Esophagus (tissue), 2 donors: ENCODE results near the gene PYDC2. TPM values are rescaled to one million over a fixed set of nuclear protein-coding genes. Genes with fewer than 3 reads are reported as not detected.

Source experiments
- H3K27ac ChIP-seq, 2 donors: one replicate each; pipeline ENCODE4 v1.5.1; 2013; ENCODE audit warnings: low read depth in 2 of 2, mild to moderate bottlenecking in 2 of 2, inconsistent platforms in 1 of 2, low read length in 1 of 2, moderate library complexity in 1 of 2
- H3K27me3 ChIP-seq, 2 donors: one replicate each; pipeline ENCODE4 v1.6.1; 2013; ENCODE audit warnings: low read length in 2 of 2, control low read depth in 1 of 2, mild to moderate bottlenecking in 1 of 2; ENCODE audit not compliant: insufficient read depth in 2 of 2, control insufficient read depth in 1 of 2
- H3K36me3 ChIP-seq, 2 donors: one replicate each; pipeline ENCODE4 v1.6.1; 2013; ENCODE audit warnings: low read length in 1 of 2; ENCODE audit not compliant: control insufficient read depth in 2 of 2, insufficient read depth in 2 of 2
- H3K4me1 ChIP-seq, 2 donors: one replicate each; pipeline ENCODE4 v1.6.1; 2013; ENCODE audit warnings: low read length in 1 of 2; ENCODE audit not compliant: control insufficient read depth in 2 of 2, insufficient read depth in 2 of 2
- H3K4me3 ChIP-seq, 2 donors: one replicate each; pipeline ENCODE4 v1.5.1; 2013; ENCODE audit warnings: low read length in 2 of 2, mild to moderate bottlenecking in 2 of 2, low read depth in 1 of 2, moderate library complexity in 1 of 2
- H3K9me3 ChIP-seq, 2 donors: one replicate each; pipeline ENCODE4 v1.6.1; 2013; ENCODE audit warnings: mild to moderate bottlenecking in 2 of 2, low read depth in 1 of 2, low read length in 1 of 2, moderate library complexity in 1 of 2; ENCODE audit not compliant: control insufficient read depth in 2 of 2, insufficient read depth in 1 of 2
- WGBS, 2 donors: extraction: QIAGEN DNeasy Blood & Tissue Kit; methylation state at CpG; one replicate each; pipeline ENCODE4 v1.1.7; 2013; 5-methylcytosine and 5-hydroxymethylcytosine counted together
- polyA plus RNA-seq, 2 donors: library from polyadenylated mRNA; stranded (reverse); fragments of 200-250 nt; gene quantifications; one replicate each; pipeline ENCODE4 v1.2.3, GENCODE V29; 2013
- donor health status: healthy with polysubstance abuse.
- donor health status: Bipolar disorder and iron deficiency.

PYDC2 gene
- polyA plus RNA-seq: not detected

DNA sequence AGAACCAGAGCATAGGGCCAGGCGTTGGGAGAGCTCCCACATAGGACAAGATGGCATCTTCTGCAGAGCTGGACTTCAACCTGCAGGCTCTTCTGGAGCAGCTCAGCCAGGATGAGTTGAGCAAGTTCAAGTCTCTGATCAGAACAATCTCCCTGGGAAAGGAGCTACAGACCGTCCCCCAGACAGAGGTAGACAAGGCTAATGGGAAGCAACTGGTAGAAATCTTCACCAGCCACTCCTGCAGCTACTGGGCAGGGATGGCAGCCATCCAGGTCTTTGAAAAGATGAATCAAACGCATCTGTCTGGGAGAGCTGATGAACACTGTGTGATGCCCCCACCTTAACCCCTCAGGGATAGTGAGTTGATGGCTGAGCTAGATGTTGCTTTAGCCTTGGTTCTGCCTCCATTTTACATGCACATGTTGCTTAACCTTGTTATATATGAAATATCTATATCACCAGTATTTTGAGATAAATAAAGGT, at the start of gene PYDC2:
Gene PYDC2 (plus strand): TSS at position 51 of the 483 bp plus-strand sequence. CDS start 0 bp downstream, at position 51.
- Histone ChIP-seq H3K27me3 (no peaks in the 10 kb centered on the region), H3K9me3 (no peaks in the 10 kb centered on the region), H3K4me3 (no peak within 1 kb of the TSS), H3K36me3 (no peaks in the 10 kb centered on the region), H3K4me1 (no peaks in the 10 kb centered on the region), H3K27ac (no peak within 1 kb of the TSS)
- WGBS, 2 donors: 66 to 71% methylated on average over 3 of the region's 3 CpGs

DNA sequence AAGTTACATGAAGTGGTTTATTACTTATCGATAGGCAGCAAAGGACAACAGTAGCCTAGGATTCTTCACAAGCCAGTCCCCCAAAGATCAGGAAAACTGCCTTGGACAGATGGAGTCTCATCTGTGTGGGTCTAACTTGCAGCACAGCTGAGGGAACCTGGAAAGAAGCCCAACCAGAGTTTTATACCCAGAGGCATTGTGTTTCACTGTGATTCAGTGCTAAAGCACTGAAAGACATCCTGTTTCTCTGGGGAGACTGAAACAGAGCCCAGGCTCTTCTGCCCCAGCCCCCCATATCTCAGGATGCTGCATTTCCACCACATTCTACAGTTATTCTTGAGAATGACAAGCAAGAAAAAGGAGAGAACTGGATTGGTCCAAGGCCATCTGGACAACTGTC, 48.2 kb upstream of the PYDC2 start:
- 85 to 88% methylated on average over 1 of the region's 1 CpG for WGBS, 2 donors
- H3K27me3 ChIP-seq: no peaks in the 10 kb centered on the region
- H3K9me3 ChIP-seq: no peaks in the 10 kb centered on the region
- no peak overlapping the region for H3K27ac ChIP-seq
- no peaks in the 10 kb centered on the region for H3K36me3 ChIP-seq
- no peaks in the 10 kb centered on the region for H3K4me1 ChIP-seq
- no peak overlapping the region for H3K4me3 ChIP-seq

DNA sequence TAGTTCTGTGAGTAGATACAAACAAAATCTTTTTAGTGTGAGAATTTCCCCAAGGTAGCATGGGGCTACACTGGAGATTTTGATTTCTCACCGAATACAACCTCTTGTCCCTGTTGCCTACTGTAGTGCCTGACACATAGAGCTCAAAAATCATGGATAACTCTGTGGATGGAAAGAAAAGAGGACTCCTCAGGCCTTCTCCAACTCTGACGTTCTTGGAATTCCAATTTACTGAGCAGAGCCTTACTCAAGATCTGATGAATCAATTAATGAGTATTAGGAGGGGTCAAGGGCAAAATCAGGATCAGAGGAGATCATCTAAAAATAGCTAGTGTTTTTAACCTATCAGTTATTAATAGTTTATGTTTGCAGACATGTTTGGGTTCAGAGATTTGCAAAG, 46.7 kb upstream of the PYDC2 start:
- no peaks in the 10 kb centered on the region for H3K36me3 ChIP-seq
- no peak overlapping the region for H3K27ac ChIP-seq
- WGBS, 2 donors: 26 to 32% methylated on average over 2 of the region's 2 CpGs
- H3K9me3 ChIP-seq: no peaks in the 10 kb centered on the region
- no peak overlapping the region for H3K4me3 ChIP-seq
- no peaks in the 10 kb centered on the region for H3K27me3 ChIP-seq
- H3K4me1 ChIP-seq: no peaks in the 10 kb centered on the region

DNA sequence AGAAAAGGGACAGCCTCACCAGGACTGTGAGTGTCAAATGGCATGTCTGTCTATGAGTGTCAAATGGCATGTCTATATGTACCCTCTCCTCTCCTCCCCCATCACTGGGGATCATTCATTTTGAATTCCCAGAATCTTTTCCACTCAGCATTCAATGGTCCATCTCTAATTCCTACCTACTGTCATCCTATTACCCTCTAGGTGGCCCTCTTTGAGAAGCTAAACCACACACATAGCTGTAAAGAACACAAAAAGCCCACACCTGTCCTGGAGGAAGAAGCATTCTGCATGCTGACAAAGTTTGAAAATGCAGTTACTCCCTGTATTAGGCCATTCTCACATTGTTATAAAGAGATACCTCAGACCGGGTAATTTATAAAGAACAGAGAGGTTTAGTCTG, 46.2 kb upstream of the PYDC2 start:
- no peaks in the 10 kb centered on the region for H3K4me1 ChIP-seq
- H3K36me3 ChIP-seq: no peaks in the 10 kb centered on the region
- H3K4me3 ChIP-seq: no peak overlapping the region
- 84 to 89% methylated on average over 1 of the region's 1 CpG for WGBS, 2 donors
- H3K27me3 ChIP-seq: no peaks in the 10 kb centered on the region
- no peak overlapping the region for H3K27ac ChIP-seq
- H3K9me3 ChIP-seq: no peaks in the 10 kb centered on the region

DNA sequence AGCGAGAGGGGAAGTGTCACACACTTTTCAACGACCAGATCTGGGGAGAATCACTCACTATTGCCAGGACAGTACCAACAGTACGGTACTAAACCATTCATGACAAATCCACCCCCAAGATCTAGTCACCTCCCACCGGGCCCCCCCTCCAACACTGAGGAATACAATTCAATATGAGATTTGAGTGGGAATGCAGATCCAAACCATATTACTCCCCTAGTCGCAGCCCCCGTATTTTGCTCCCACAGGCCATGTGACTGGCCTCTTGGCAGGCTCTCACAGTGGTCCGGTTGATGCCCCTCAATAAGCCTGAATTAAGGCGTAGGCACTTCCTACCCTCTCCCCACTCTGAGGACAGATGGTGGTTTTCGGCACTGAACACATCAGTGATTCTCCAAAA, 45.4 kb upstream of the PYDC2 start:
- Histone ChIP-seq H3K4me1 (no peaks in the 10 kb centered on the region), H3K36me3 (no peaks in the 10 kb centered on the region), H3K9me3 (no peaks in the 10 kb centered on the region), H3K27me3 (no peaks in the 10 kb centered on the region), H3K4me3 (no peak overlapping the region), H3K27ac (no peak overlapping the region)
- WGBS, 2 donors: 85 to 91% methylated on average over 9 of the region's 9 CpGs

DNA sequence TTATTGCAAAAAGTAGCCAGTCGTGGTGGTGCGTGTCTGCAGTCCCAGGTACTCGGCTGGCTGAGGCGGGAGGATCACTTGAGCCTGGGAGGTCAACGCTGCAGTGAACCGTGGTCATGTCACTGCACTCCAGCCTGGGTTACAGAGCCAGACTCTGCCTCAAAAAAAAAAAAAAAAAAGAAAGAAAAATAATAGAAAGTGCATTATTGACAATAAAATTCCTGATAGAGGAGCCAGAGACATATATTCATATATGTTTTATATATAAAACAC, 43.6 kb upstream of the PYDC2 start:
- no peak overlapping the region for H3K4me3 ChIP-seq
- no peaks in the 10 kb centered on the region for H3K27me3 ChIP-seq
- H3K27ac ChIP-seq: no peak overlapping the region
- 76 to 79% methylated on average over 6 of the region's 6 CpGs for WGBS, 2 donors
- no peaks in the 10 kb centered on the region for H3K9me3 ChIP-seq
- H3K4me1 ChIP-seq: no peaks in the 10 kb centered on the region
- H3K36me3 ChIP-seq: no peaks in the 10 kb centered on the region

DNA sequence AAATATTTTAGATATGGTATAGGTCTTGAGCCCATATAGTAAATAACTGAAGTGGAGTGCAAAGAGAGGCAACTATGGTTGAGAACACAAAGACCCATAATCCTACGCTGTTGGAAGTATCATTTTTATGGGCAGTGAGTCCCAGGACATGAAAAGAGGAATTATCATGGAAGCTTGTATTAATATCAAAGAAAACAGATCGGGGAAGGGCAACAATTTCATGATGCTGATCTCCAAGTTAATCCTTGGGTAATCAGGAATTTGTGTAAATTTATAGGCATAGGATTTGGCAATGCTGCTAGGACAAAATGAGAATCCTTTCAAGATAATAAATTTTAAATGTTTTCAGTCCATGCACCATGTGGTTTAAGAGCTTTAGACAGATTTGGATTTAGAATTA, 40.2 kb upstream of the PYDC2 start:
- no peak overlapping the region for H3K27ac ChIP-seq
- WGBS, 2 donors: 62 to 80% methylated on average over 2 of the region's 2 CpGs
- no peaks in the 10 kb centered on the region for H3K27me3 ChIP-seq
- H3K9me3 ChIP-seq: no peaks in the 10 kb centered on the region
- no peaks in the 10 kb centered on the region for H3K4me1 ChIP-seq
- no peaks in the 10 kb centered on the region for H3K36me3 ChIP-seq
- no peak overlapping the region for H3K4me3 ChIP-seq

DNA sequence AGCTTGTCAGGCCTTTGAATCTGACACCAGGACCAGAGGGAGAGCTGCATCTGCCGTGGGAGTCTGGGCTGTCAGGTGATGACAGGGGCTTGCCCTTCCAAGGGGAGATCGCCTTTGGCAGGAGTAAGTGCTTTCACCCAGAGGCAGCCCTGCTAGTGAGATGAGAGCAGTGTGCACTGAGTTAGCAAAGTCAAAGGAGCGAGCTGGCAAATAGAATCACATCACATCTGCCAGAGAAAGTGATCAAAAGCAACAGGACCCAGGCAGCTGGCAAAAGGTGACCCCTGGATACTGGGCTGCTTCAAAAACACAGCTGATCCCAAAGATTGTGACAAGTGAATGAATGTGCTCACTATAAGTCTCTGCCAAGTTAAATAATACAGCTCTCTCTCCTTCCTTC, 36.1 kb upstream of the PYDC2 start:
- 62 to 66% methylated on average over 3 of the region's 3 CpGs for WGBS, 2 donors
- H3K4me1 ChIP-seq: no peaks in the 10 kb centered on the region
- no peaks in the 10 kb centered on the region for H3K27me3 ChIP-seq
- H3K4me3 ChIP-seq: no peak overlapping the region
- no peaks in the 10 kb centered on the region for H3K36me3 ChIP-seq
- H3K27ac ChIP-seq: no peak overlapping the region
- no peaks in the 10 kb centered on the region for H3K9me3 ChIP-seq

DNA sequence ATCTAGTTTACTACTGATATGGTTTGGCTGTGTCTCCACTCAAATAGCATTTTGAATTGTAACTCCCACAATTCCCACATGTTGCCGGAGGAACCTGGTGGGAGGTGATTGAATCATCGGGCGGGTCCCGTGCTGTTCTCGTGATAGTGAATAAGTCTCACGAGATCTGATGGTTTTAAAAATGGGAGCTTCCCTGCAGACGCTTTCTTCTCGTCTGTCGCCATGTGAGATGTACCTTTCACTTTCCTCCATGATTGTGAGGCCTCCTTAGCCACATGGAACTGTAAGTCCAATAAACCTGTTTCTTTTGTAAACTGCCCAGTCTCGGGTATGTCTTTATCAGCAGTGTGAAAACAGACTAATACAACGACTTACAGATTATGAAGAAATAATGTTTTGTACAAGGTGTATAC, 35.6 kb upstream of the PYDC2 start:
- whole genome bisulfite sequencing, 2 donors: 85 to 87% methylated on average over 11 of the region's 11 CpGs
- H3K9me3 ChIP-seq: no peaks in the 10 kb centered on the region
- no peaks in the 10 kb centered on the region for H3K4me1 ChIP-seq
- no peaks in the 10 kb centered on the region for H3K27me3 ChIP-seq
- no peak overlapping the region for H3K27ac ChIP-seq
- H3K4me3 ChIP-seq: no peak overlapping the region
- H3K36me3 ChIP-seq: no peaks in the 10 kb centered on the region

DNA sequence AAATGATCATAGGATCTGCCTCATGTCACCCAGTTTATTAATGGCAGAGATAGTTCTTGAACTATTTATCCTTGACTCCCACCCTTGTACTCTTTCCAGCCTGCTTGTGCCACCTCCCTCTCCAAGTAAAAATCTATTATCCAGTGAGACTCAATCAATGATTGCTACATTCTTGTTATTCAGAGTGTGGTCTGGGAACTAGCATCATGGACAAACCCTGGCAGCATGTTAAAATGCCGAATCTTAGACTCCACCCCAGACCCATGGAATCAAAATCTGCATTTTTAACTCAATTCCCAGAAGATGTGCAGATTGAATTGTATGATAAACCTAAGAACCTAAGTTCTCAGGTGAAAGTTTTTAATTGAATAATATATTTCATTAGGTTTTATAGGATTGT, 34.7 kb upstream of the PYDC2 start:
- Histone ChIP-seq H3K9me3 (no peaks in the 10 kb centered on the region), H3K27ac (no peak overlapping the region), H3K4me1 (no peaks in the 10 kb centered on the region), H3K27me3 (no peaks in the 10 kb centered on the region), H3K4me3 (no peak overlapping the region), H3K36me3 (no peaks in the 10 kb centered on the region)
- 62 to 74% methylated on average over 1 of the region's 1 CpG for WGBS, 2 donors
